Gastroesophageal sphincter (tissue), 4 donors: ENCODE measurements around the gene SPEF2. TPM values are rescaled to one million over a fixed set of nuclear protein-coding genes. Genes with fewer than 3 reads are reported as not detected.

Experiments used
- ATAC-seq: fragments of 150-250 bp; one replicate; pipeline ENCODE4 v1.9.1; 2016; ENCODE audit warnings: mild to moderate bottlenecking, moderate library complexity
- H3K27ac ChIP-seq, 4 donors: fragments of 200-600 bp; sonication (generic) in 3 of 4; 1 replicate in 3 of 4; 2 replicates in 1 of 4; pipeline ENCODE4 v1.5.1; 2016 to 2019
- H3K27me3 ChIP-seq: fragments of 200-600 bp; sonication (generic); one replicate; pipeline ENCODE4 v1.5.1; 2019
- H3K36me3 ChIP-seq, 2 donors: fragments of 200-600 bp; sonication (generic); one replicate each; pipeline ENCODE4 v1.5.1; 2019; ENCODE audit warnings: control low read depth in 1 of 2
- H3K4me1 ChIP-seq, 3 donors: fragments of 200-600 bp; sonication (generic); 1 replicate in 2 of 3; 2 replicates in 1 of 3; pipeline ENCODE4 v1.5.1; 2016 to 2019; ENCODE audit warnings: control low read depth in 2 of 3
- H3K4me3 ChIP-seq, 2 donors: fragments of 200-600 bp; sonication (generic); one replicate each; pipeline ENCODE4 v1.5.1; 2019; ENCODE audit warnings: mild to moderate bottlenecking in 1 of 2, moderate library complexity in 1 of 2
- H3K9me3 ChIP-seq, 3 donors: fragments of 200-600 bp; sonication (generic); one replicate each; pipeline ENCODE4 v1.5.1; 2017 to 2019; ENCODE audit warnings: control low read depth in 2 of 3
- CTCF ChIP-seq, 4 experiments: fragments of 200-600 bp in 2 of 4; fragments of 450-650 bp in 2 of 4; sonication (generic) in 1 of 4; IDR thresholded peaks; one replicate each; pipeline ENCODE4 v1.5.1; 2017 to 2019; ENCODE audit warnings: antibody characterized with exemption in 4 of 4, mild to moderate bottlenecking in 2 of 4, moderate library complexity in 2 of 4
- EP300 ChIP-seq: sonication (generic); formaldehyde crosslinking; IDR thresholded peaks from one replicate; pipeline ENCODE4 v1.6.1; 2017; ENCODE audit warnings: antibody characterized with exemption, mild to moderate bottlenecking
- POLR2A ChIP-seq, 2 donors: fragments of 450-650 bp; IDR thresholded peaks; one replicate each; pipeline ENCODE4 v1.6.1; 2017; ENCODE audit warnings: antibody characterized with exemption in 2 of 2, mild to moderate bottlenecking in 2 of 2, moderate library complexity in 1 of 2
- POLR2AphosphoS5 ChIP-seq: sonication (generic); formaldehyde crosslinking; IDR thresholded peaks from one replicate; pipeline ENCODE4 v1.6.1; 2017; ENCODE audit warnings: antibody characterized with exemption
- WGBS, 2 donors: methylation state at CpG; one replicate each; pipeline ENCODE4 v1.1.5; 2018; ENCODE audit warnings: low coverage in 1 of 2; 5-methylcytosine and 5-hydroxymethylcytosine counted together
- total RNA-seq, 4 donors: library from RNA; depleted of rRNA; stranded (reverse); fragments of >200 nt; gene quantifications; one replicate each; pipeline ENCODE4 v1.1.0, GENCODE V29; 2016

SPEF2 gene
- total RNA-seq, 4 donors from 2014 or later = 2.1 to 5.8 (median 3.1) TPM

- Histone ChIP-seq H3K27me3 (no peaks in the 10 kb centered on the region), H3K4me1 (no peaks in the 10 kb centered on the region), H3K4me3 (no peak overlapping the region), H3K9me3 (no peaks in the 10 kb centered on the region), H3K36me3 (no peaks in the 10 kb centered on the region), H3K27ac (no peak overlapping the region)
- no peak for ATAC-seq
- WGBS, 2 donors = 66 to 73% methylated on average over 4 of the region's 4 CpGs
- TF ChIP-seq POLR2AphosphoS5 (no peak), CTCF (IDR thresholded peaks at IDR 0.05) (no peak)
Observed at GRCh38 chr5:35830587-35830986, 212.9 kb downstream of the SPEF2 start.

DNA sequence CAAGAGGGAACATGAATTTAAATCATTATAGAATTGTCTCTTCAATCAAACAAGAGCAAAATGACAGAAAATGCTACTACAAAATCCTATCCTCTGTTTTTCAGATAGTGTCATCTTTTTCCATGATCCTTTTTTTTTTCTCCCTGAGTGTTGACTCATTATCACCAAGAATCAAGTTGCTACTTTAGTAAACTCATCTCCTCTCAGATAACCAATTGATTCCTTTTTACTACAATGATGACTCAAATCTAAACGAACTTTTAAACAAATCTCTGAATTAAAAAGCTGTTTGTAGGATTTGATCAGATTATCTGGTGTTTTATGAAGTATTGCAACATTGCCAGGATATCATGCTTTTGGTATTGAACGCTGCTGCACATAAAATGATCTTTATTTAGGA is 215.1 kb downstream of the SPEF2 start:
- H3K4me1 ChIP-seq = no peaks in the 10 kb centered on the region
- TF ChIP-seq POLR2AphosphoS5 (no peak), POLR2A (IDR thresholded peaks at IDR 0.05) (no peak), CTCF (IDR thresholded peaks at IDR 0.05) (no peak), EP300 (no peak)
- H3K36me3 ChIP-seq = no peaks in the 10 kb centered on the region
- WGBS, 2 donors = 68 to 73% methylated on average over 2 of the region's 2 CpGs
- no peaks in the 10 kb centered on the region for H3K9me3 ChIP-seq
- ATAC-seq = no peak
- H3K27me3 ChIP-seq = no peaks in the 10 kb centered on the region
- H3K4me3 ChIP-seq = no peak overlapping the region
- no peak overlapping the region for H3K27ac ChIP-seq

- H3K36me3 ChIP-seq = no peaks in the 10 kb centered on the region
- TF ChIP-seq POLR2AphosphoS5 (no peak), EP300 (no peak), CTCF (IDR thresholded peaks at IDR 0.05) (no peak), POLR2A (IDR thresholded peaks at IDR 0.05) (no peak)
- H3K9me3 ChIP-seq = no peaks in the 10 kb centered on the region
- ATAC-seq = no peak
- WGBS, 2 donors = 83 to 93% methylated on average over 2 of the region's 2 CpGs
- H3K27me3 ChIP-seq = no peaks in the 10 kb centered on the region
- no peaks in the 10 kb centered on the region for H3K4me1 ChIP-seq
- no peak overlapping the region for H3K27ac ChIP-seq
- H3K4me3 ChIP-seq = no peak overlapping the region
Observed at GRCh38 chr5:35833224-35833623, 215.6 kb downstream of the SPEF2 start.

DNA sequence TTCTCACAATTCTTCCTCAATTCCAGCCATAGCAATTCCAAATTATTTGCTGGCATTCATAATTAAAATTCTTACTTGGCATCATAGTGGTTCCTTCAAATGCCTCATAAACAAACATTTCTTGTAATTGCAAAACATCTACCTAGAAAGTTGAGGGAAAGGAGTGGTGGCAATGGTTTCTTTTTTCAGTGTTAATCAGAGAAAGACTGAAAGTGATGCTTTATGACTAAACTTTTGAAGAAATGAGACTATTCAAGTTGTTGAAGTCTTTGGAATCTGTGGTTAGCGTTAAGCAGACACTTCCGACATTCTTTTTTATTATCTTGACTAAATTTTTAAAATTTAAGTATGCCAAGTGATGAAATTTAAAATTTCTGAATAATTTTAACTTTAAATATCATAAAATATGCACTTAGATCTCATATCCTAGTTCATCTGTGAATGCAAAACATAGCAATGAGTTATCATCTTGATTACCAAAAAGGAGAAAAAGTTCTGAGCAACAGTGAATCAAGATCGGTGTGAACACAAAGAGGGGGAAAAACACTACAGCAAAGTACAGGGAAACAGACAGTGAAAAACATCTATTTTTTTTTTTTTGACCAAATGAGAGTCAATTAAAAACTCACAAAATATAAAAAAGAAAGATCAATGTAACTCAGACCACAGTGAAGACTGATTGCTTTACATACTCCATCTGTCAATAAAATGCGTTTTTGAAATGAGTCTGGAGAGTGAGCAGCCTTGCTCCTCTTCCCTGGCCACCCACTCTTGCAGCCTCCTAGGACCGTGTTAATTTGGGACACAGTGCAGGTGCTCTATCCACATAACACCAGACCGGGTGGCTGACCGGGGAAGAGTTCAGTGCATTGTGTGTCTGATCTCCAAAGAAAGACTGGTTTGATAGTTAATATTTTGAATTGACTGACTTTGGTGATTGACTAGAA is 218.4 kb downstream of the SPEF2 start:
- no peak overlapping the region for H3K27ac ChIP-seq
- no peaks in the 10 kb centered on the region for H3K9me3 ChIP-seq
- no peaks in the 10 kb centered on the region for H3K36me3 ChIP-seq
- H3K4me3 ChIP-seq = no peak overlapping the region
- H3K27me3 ChIP-seq = no peaks in the 10 kb centered on the region
- ATAC-seq = no peak
- no peaks in the 10 kb centered on the region for H3K4me1 ChIP-seq
- TF ChIP-seq POLR2AphosphoS5 = no peak
- TF ChIP-seq EP300 = no peak
- no peak for TF ChIP-seq POLR2A (IDR thresholded peaks at IDR 0.05)
- TF ChIP-seq CTCF (IDR thresholded peaks at IDR 0.05) = no peak
- WGBS, 2 donors = 86 to 89% methylated on average over 5 to 7 of the region's 7 CpGs
